ENCODE data around the gene PNMA3. TPM values are rescaled to one million over a fixed set of nuclear protein-coding genes. Genes with fewer than 3 reads are reported as not detected.
"Not testable (repeated sequence)": the region's sequence is repeated elsewhere in the genome, so short reads cannot be mapped to it uniquely, and the experiment has no call there.

Gene PNMA3
- total RNA-seq, 2 donors from 2014 or later = 0.56 TPM; not detected in 1

GRCh38 chrX:153064061-153064460 is 7.8 kb downstream of the PNMA3 start:
- H3K27me3 ChIP-seq (replicated peaks; ENCODE audit: insufficient read depth) = no peaks in the 10 kb centered on the region
- TF ChIP-seq CTCF (IDR thresholded peaks at IDR 0.05) = no peak

GRCh38 chrX:153065389-153065788 is 9.1 kb downstream of the PNMA3 start:
- no peaks in the 10 kb centered on the region for H3K36me3 ChIP-seq
- ATAC-seq (ENCODE audit: insufficient number of reproducible peaks, low FRiP score, low read depth) = no peak
- no peaks in the 10 kb centered on the region for H3K9me3 ChIP-seq
- no peak for DNase-seq (ENCODE audit: low spot score)
- H3K4me1 ChIP-seq (ENCODE audit: control insufficient read depth in 1 of 2, low read depth in 2 of 2) = no peaks in the 10 kb centered on the region
- no peak overlapping the region for H3K4me3 ChIP-seq
- TF ChIP-seq CTCF (IDR thresholded peaks at IDR 0.05) = no peak
- no peak overlapping the region for H3K27ac ChIP-seq
- no peaks in the 10 kb centered on the region for H3K27me3 ChIP-seq (replicated peaks; ENCODE audit: insufficient read depth)

More at GRCh38 chrX:153064061-153064460, 7.8 kb downstream of the PNMA3 start:
- H3K36me3 ChIP-seq = no peaks in the 10 kb centered on the region
- ATAC-seq (ENCODE audit: insufficient number of reproducible peaks, low FRiP score, low read depth) = no peak
- no peak for DNase-seq (ENCODE audit: low spot score)
- H3K4me1 ChIP-seq (ENCODE audit: control insufficient read depth in 1 of 2, low read depth in 2 of 2) = no peaks in the 10 kb centered on the region
- no peaks in the 10 kb centered on the region for H3K9me3 ChIP-seq
- H3K4me3 ChIP-seq = no peak overlapping the region
- no peak overlapping the region for H3K27ac ChIP-seq

- H3K4me3 ChIP-seq; ATAC-seq (ENCODE audit: insufficient number of reproducible peaks, low FRiP score, low read depth); H3K27me3 ChIP-seq (replicated peaks; ENCODE audit: insufficient read depth); H3K4me1 ChIP-seq (ENCODE audit: control insufficient read depth in 1 of 2, low read depth in 2 of 2); DNase-seq (ENCODE audit: low spot score); H3K9me3 ChIP-seq; H3K36me3 ChIP-seq; H3K27ac ChIP-seq: not testable (repeated sequence)
These were observed 10.1 kb downstream of the PNMA3 start for GRCh38 chrX:153066402-153066801.

- not testable (repeated sequence) for H3K9me3 ChIP-seq; H3K4me3 ChIP-seq; H3K4me1 ChIP-seq (ENCODE audit: control insufficient read depth in 1 of 2, low read depth in 2 of 2); ATAC-seq (ENCODE audit: insufficient number of reproducible peaks, low FRiP score, low read depth); H3K27ac ChIP-seq; H3K27me3 ChIP-seq (replicated peaks; ENCODE audit: insufficient read depth); H3K36me3 ChIP-seq; DNase-seq (ENCODE audit: low spot score)
These were observed 15.8 kb downstream of the PNMA3 start, which contains the start of gene PNMA6A for GRCh38 chrX:153071909-153072583. Gene PNMA6A (plus strand): TSS chrX:153072454. CDS start chrX:153073063, 609 bp downstream.

GRCh38 chrX:153073331-153073730 is 17.1 kb downstream of the PNMA3 start:
- H3K4me1 ChIP-seq (ENCODE audit: control insufficient read depth in 1 of 2, low read depth in 2 of 2); H3K4me3 ChIP-seq; H3K27ac ChIP-seq; DNase-seq (ENCODE audit: low spot score); H3K36me3 ChIP-seq; H3K9me3 ChIP-seq; H3K27me3 ChIP-seq (replicated peaks; ENCODE audit: insufficient read depth); ATAC-seq (ENCODE audit: insufficient number of reproducible peaks, low FRiP score, low read depth): not testable (repeated sequence)

GRCh38 chrX:153074262-153074899 is 18.1 kb downstream of the PNMA3 start:
- no peaks in the 10 kb centered on the region for H3K36me3 ChIP-seq
- no peak for DNase-seq (ENCODE audit: low spot score)
- no peaks in the 10 kb centered on the region for H3K9me3 ChIP-seq
- ATAC-seq (ENCODE audit: insufficient number of reproducible peaks, low FRiP score, low read depth) = no peak
- TF ChIP-seq CTCF (IDR thresholded peaks at IDR 0.05) = no peak
- H3K4me3 ChIP-seq = no peak overlapping the region
- no peaks in the 10 kb centered on the region for H3K27me3 ChIP-seq (replicated peaks; ENCODE audit: insufficient read depth)
- peak overlapping the region; percentile 38 to 49 for H3K27ac ChIP-seq
- no peaks in the 10 kb centered on the region for H3K4me1 ChIP-seq (ENCODE audit: control insufficient read depth in 1 of 2, low read depth in 2 of 2)
